H1 (cell line): ENCODE measurements around the gene KRT1. TPM values are rescaled to one million over a fixed set of nuclear protein-coding genes. Genes with fewer than 3 reads are reported as not detected.

Experiments used
- E2F6 ChIP-seq: IDR thresholded peaks from 2 replicates; pipeline ENCODE4 v1.6.1; 2012; ENCODE audit warnings: inconsistent platforms
- SAP30 ChIP-seq: fragments of 300-600 bp; sonication (generic); IDR thresholded peaks from 2 replicates; pipeline ENCODE4 v1.7.1; 2012; ENCODE audit warnings: low read length, moderate library complexity, mild to moderate bottlenecking, inconsistent platforms; ENCODE audit not compliant: insufficient read depth, insufficient replicate concordance
- polyA plus RNA-seq, 7 experiments: library from polyadenylated mRNA; depleted of rRNA in 3 of 7; stranded (reverse) in 5 of 7; unstranded in 2 of 7; fragments of >200 nt in 5 of 7; fragments of 200-250 nt in 2 of 7; gene quantifications; 1 replicate in 5 of 7; 2 replicates in 1 of 7; 4 replicates in 1 of 7; pipeline versions ENCODE4 v1.2.1 to v1.2.3, GENCODE V29; 2011 to 2013; ENCODE audit warnings: missing spikeins in 2 of 7, mixed read lengths in 2 of 7
- total RNA-seq: library from RNA; stranded (reverse); fragmentation: NEBNext Ultra II Directional; extraction: Animal tissue kit (Norgen Biotek cat#: 25700); gene quantifications from 2 replicates; pipeline ENCODE4 v1.2.1, GENCODE V29; 2021
- TF ChIP-seq, protein P1 (sequence below): fragments of 300-600 bp; sonication (generic); IDR thresholded peaks from 2 replicates; pipeline ENCODE4 v1.7.1; 2012; ENCODE audit warnings: low read length, moderate library complexity, mild to moderate bottlenecking, inconsistent platforms; ENCODE audit not compliant: insufficient replicate concordance
- TF ChIP-seq, protein P2 (sequence below): IDR thresholded peaks from 2 replicates; pipeline ENCODE4 v1.6.1; 2012; ENCODE audit warnings: low read length, inconsistent platforms

Gene KRT1
- total and polyA plus RNA-seq, 2 of the 8 experiments (the other 6 are each of a cell fraction or from before 2014, with no cell fraction given), result not detected

- TF ChIP-seq, protein P1, sequence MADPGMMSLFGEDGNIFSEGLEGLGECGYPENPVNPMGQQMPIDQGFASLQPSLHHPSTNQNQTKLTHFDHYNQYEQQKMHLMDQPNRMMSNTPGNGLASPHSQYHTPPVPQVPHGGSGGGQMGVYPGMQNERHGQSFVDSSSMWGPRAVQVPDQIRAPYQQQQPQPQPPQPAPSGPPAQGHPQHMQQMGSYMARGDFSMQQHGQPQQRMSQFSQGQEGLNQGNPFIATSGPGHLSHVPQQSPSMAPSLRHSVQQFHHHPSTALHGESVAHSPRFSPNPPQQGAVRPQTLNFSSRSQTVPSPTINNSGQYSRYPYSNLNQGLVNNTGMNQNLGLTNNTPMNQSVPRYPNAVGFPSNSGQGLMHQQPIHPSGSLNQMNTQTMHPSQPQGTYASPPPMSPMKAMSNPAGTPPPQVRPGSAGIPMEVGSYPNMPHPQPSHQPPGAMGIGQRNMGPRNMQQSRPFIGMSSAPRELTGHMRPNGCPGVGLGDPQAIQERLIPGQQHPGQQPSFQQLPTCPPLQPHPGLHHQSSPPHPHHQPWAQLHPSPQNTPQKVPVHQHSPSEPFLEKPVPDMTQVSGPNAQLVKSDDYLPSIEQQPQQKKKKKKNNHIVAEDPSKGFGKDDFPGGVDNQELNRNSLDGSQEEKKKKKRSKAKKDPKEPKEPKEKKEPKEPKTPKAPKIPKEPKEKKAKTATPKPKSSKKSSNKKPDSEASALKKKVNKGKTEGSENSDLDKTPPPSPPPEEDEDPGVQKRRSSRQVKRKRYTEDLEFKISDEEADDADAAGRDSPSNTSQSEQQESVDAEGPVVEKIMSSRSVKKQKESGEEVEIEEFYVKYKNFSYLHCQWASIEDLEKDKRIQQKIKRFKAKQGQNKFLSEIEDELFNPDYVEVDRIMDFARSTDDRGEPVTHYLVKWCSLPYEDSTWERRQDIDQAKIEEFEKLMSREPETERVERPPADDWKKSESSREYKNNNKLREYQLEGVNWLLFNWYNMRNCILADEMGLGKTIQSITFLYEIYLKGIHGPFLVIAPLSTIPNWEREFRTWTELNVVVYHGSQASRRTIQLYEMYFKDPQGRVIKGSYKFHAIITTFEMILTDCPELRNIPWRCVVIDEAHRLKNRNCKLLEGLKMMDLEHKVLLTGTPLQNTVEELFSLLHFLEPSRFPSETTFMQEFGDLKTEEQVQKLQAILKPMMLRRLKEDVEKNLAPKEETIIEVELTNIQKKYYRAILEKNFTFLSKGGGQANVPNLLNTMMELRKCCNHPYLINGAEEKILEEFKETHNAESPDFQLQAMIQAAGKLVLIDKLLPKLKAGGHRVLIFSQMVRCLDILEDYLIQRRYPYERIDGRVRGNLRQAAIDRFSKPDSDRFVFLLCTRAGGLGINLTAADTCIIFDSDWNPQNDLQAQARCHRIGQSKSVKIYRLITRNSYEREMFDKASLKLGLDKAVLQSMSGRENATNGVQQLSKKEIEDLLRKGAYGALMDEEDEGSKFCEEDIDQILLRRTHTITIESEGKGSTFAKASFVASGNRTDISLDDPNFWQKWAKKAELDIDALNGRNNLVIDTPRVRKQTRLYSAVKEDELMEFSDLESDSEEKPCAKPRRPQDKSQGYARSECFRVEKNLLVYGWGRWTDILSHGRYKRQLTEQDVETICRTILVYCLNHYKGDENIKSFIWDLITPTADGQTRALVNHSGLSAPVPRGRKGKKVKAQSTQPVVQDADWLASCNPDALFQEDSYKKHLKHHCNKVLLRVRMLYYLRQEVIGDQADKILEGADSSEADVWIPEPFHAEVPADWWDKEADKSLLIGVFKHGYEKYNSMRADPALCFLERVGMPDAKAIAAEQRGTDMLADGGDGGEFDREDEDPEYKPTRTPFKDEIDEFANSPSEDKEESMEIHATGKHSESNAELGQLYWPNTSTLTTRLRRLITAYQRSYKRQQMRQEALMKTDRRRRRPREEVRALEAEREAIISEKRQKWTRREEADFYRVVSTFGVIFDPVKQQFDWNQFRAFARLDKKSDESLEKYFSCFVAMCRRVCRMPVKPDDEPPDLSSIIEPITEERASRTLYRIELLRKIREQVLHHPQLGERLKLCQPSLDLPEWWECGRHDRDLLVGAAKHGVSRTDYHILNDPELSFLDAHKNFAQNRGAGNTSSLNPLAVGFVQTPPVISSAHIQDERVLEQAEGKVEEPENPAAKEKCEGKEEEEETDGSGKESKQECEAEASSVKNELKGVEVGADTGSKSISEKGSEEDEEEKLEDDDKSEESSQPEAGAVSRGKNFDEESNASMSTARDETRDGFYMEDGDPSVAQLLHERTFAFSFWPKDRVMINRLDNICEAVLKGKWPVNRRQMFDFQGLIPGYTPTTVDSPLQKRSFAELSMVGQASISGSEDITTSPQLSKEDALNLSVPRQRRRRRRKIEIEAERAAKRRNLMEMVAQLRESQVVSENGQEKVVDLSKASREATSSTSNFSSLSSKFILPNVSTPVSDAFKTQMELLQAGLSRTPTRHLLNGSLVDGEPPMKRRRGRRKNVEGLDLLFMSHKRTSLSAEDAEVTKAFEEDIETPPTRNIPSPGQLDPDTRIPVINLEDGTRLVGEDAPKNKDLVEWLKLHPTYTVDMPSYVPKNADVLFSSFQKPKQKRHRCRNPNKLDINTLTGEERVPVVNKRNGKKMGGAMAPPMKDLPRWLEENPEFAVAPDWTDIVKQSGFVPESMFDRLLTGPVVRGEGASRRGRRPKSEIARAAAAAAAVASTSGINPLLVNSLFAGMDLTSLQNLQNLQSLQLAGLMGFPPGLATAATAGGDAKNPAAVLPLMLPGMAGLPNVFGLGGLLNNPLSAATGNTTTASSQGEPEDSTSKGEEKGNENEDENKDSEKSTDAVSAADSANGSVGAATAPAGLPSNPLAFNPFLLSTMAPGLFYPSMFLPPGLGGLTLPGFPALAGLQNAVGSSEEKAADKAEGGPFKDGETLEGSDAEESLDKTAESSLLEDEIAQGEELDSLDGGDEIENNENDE, result no peak
- TF ChIP-seq E2F6 (no peak), SAP30 (no peak)
- TF ChIP-seq, protein P2, sequence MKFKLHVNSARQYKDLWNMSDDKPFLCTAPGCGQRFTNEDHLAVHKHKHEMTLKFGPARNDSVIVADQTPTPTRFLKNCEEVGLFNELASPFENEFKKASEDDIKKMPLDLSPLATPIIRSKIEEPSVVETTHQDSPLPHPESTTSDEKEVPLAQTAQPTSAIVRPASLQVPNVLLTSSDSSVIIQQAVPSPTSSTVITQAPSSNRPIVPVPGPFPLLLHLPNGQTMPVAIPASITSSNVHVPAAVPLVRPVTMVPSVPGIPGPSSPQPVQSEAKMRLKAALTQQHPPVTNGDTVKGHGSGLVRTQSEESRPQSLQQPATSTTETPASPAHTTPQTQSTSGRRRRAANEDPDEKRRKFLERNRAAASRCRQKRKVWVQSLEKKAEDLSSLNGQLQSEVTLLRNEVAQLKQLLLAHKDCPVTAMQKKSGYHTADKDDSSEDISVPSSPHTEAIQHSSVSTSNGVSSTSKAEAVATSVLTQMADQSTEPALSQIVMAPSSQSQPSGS, result no peak
Measured at GRCh38 chr12:52722680-52723079, 42.5 kb upstream of the KRT1 start (continued).
